GM10266 (cell line): ENCODE data around the gene MKLN1.
"Not testable (repeated sequence)": the region's sequence is repeated elsewhere in the genome, so short reads cannot be mapped to it uniquely, and the experiment has no call there.

Experiments
- DNase-seq: peaks from one replicate; pipeline ENCODE4 v3.0.0; 2012; ENCODE audit errors: extremely low spot score
- CTCF ChIP-seq: IDR thresholded peaks from 2 replicates; pipeline ENCODE4 v1.5.1; 2012; ENCODE audit warnings: mild to moderate bottlenecking, low read depth; ENCODE audit not compliant: control insufficient read depth, insufficient read depth; ENCODE audit errors: missing control alignments

The MKLN1 gene

DNA sequence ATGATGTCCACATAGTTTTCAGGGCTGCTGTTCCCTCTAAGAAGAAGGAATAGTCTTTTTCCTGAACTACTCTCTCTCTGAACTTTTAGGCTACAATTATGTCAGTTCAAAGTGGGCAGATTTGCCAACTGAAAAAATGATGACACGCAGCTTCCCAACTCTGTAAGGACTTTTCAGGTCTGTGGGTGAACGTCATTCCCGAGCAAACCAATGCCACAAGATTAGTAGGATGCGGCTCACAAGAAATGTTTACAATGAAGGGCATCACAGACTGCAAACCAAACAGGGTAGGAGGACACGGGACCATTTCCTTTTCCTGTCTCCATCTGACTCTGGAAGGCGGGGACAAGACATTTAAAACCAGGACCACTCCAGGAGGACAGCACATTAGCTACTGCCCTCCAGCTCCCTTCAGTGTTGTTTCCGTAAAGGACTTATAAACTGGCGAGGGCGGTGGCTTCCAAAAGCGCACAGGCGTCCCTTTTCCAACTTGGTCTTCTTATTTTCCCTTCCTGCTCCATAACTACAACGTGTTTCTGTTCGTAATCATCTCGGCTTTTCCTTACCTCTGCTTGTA lies 539 bp upstream of the MKLN1 start:
- peak; percentile 45 for DNase-seq
- TF ChIP-seq CTCF: no peak

- DNase-seq: peak; percentile 30
- TF ChIP-seq CTCF: no peak
These were observed 900 bp downstream of the MKLN1 start for GRCh38 chr7:131328377-131329175.

- no peak for TF ChIP-seq CTCF
- no peak for DNase-seq
These were observed 1.5 kb downstream of the MKLN1 start for GRCh38 chr7:131329176-131329570.

DNA sequence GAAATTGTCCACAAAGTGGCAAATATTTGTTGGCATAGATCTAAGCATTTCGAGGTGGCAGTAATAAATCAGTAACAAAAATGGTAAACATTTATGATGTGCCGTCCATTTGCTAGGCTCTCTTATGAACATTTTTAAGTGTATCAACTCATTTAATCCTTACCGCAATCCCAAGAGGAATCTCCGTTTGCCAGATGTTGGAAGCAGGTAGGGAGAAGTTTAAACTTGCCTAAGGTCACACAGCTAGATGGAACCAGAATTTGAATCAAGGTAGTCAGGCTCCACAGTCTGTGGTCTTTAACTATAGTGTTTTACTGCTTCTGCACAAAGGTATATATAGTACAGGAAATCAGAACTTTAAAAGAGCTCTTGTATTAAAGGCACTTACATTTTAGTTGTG lies 2.6 kb downstream of the MKLN1 start:
- DNase-seq: no peak

GRCh38 chr7:131331806-131332205 lies 4.1 kb downstream of the MKLN1 start:
- no peak for DNase-seq
- no peak for TF ChIP-seq CTCF

More for the DNA sequence above, 2.6 kb downstream of the MKLN1 start:
- TF ChIP-seq CTCF: no peak

DNA sequence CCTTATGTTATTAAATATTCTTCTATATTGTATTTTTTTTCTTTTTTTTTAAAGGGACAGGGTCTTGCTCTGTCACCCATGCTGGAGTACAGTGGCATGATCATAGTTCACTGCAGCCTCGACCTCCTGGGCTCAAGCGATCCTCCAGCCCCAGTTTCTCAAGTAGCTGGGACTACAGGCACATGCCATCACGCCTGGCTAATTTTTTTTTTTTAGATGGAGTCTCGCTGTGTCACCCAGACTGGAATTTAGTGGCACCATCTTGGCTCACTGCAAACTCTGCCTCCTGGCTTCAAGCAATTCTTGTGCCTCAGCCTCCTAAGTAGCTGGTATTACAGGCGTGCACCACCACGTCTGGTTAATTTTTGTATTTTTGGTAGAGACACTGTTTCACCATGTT lies 5.1 kb downstream of the MKLN1 start:
- DNase-seq: not testable (repeated sequence)

DNA sequence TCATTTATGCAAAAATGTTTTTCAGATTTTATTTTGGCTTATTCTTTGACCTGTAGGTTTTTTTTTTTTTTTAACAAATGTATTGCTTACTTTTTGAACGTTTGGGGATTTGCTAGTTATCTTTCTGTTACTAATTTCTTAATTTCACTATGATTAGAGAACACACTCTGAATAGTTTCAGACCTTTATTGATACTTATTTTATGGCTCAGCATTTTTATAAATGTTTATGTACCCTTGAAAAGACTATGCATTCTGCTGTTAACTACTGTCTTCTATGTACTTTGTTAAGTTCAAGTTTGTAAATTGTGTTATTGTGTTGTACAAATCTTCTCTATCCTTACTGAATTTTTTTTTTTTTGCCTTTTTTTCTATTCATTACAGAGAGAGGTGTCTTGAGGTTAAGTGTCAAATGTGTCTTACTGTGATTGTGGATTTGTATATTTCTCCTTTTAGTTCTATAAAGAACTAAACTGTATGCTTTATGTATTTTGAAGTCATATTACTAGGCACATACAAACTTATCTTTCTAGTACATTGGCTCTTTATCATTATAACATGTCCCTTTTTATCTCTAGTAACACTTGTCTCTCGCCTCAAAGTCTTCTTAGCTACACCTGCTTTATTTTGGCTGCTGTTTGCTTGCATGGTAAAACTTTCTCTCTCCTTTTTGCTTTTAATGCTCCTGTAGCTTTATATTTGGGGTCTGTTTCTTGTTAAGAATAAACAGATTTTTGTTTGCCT lies 8.1 kb downstream of the MKLN1 start:
- DNase-seq: no peak
- TF ChIP-seq CTCF: no peak
